SU-DHL-6 (cell line): Measurements from ENCODE around the gene DRD4.

Source experiments
- H2AFZ ChIP-seq: fragments of 200-600 bp; sonication (generic); 2 replicates; pipeline ENCODE4 v1.6.1; 2014; ENCODE audit warnings: low read depth, mild to moderate bottlenecking, moderate library complexity, mixed read lengths, antibody characterized with exemption, low read length; ENCODE audit not compliant: severe bottlenecking
- H3F3A ChIP-seq: fragments of 200-600 bp; shearing (Covaris generic); 2 replicates; pipeline ENCODE4 v1.6.0; 2016; ENCODE audit warnings: antibody characterized with exemption, mild to moderate bottlenecking; ENCODE audit not compliant: insufficient read depth
- H3K27ac ChIP-seq: fragments of 200-600 bp; sonication (generic); 2 replicates; pipeline ENCODE4 v1.5.1; 2016; ENCODE audit warnings: low read depth, mild to moderate bottlenecking, low read length, moderate library complexity, mixed read lengths
- H3K27me3 ChIP-seq: fragments of 200-600 bp; sonication (generic), shearing (Covaris generic); 2 replicates; pipeline ENCODE4 v1.6.0; 2014; ENCODE audit warnings: mild to moderate bottlenecking, low read length
- H3K36me3 ChIP-seq: fragments of 200-600 bp; sonication (generic); 2 replicates; pipeline ENCODE4 v1.6.1; 2014; ENCODE audit warnings: mild to moderate bottlenecking, low read length, mixed read lengths
- H3K4me2 ChIP-seq: fragments of 300-600, 200-600 bp; shearing (Covaris generic), sonication (generic); 2 replicates; pipeline ENCODE4 v1.6.0; 2014; ENCODE audit warnings: low read length, low read depth, mild to moderate bottlenecking; ENCODE audit not compliant: poor library complexity, severe bottlenecking
- H3K4me3 ChIP-seq: fragments of 200-600 bp; sonication (generic); 2 replicates; pipeline ENCODE4 v1.5.1; 2014; ENCODE audit warnings: antibody characterized with exemption, low read length, mild to moderate bottlenecking, mixed read lengths; ENCODE audit not compliant: insufficient read depth, poor library complexity, severe bottlenecking
- H3K79me2 ChIP-seq: fragments of 200-600 bp; sonication (generic); 2 replicates; pipeline ENCODE4 v1.6.1; 2014; ENCODE audit warnings: mild to moderate bottlenecking, low read length, moderate library complexity; ENCODE audit not compliant: insufficient read depth
- H3K9ac ChIP-seq: fragments of 200-600 bp; sonication (generic); 2 replicates; pipeline ENCODE4 v1.7.0; 2014; ENCODE audit warnings: mild to moderate bottlenecking, low read length
- H3K9me2 ChIP-seq: fragments of 200-600 bp; sonication (generic); replicated peaks from 2 replicates; pipeline ENCODE4 v1.6.1; 2014; ENCODE audit warnings: low read length; ENCODE audit not compliant: insufficient read depth
- H3K9me3 ChIP-seq: fragments of 200-600 bp; sonication (generic); 2 replicates; pipeline ENCODE4 v1.6.1; 2014; ENCODE audit warnings: low read length, mixed read lengths; ENCODE audit not compliant: insufficient read depth
- H4K20me1 ChIP-seq: fragments of 200-600 bp; sonication (generic); 2 replicates; pipeline ENCODE4 v1.6.1; 2014; ENCODE audit warnings: low read depth, mild to moderate bottlenecking, antibody characterized with exemption, low read length, moderate library complexity, mixed read lengths
- EZH2phosphoT487 ChIP-seq: fragments of 200-600 bp; sonication (generic), shearing (Covaris generic); conservative IDR thresholded peaks from 2 replicates; pipeline ENCODE4 v1.6.1; 2018; ENCODE audit warnings: mild to moderate bottlenecking, antibody characterized with exemption, low read length, moderate library complexity, mixed read lengths
- TF ChIP-seq, protein P1 (sequence below): fragments of 200-600 bp; sonication (generic); IDR thresholded peaks from one replicate; pipeline ENCODE4 v1.5.1; 2017; ENCODE audit warnings: antibody characterized with exemption, mild to moderate bottlenecking, low read length, moderate library complexity; ENCODE audit not compliant: insufficient read depth, poor library complexity, severe bottlenecking

DRD4 gene

GRCh38 chr11:621838-622237 lies 15.2 kb upstream of the DRD4 start:
- H3F3A ChIP-seq = 0 out of 2 replicates have a peak, but pooled peaks cover 3% of the 10 kb centered on the region
- no peaks in the 10 kb centered on the region for H3K36me3 ChIP-seq
- H3K9ac ChIP-seq = no peak overlapping the region
- H3K4me2 ChIP-seq = no peak overlapping the region
- no peak overlapping the region for H3K4me3 ChIP-seq
- no peaks in the 10 kb centered on the region for H3K79me2 ChIP-seq
- H2AFZ ChIP-seq = no peak overlapping the region
- H3K9me3 ChIP-seq = no peaks in the 10 kb centered on the region
- H3K9me2 ChIP-seq = no peaks in the 10 kb centered on the region
- TF ChIP-seq, protein P1, sequence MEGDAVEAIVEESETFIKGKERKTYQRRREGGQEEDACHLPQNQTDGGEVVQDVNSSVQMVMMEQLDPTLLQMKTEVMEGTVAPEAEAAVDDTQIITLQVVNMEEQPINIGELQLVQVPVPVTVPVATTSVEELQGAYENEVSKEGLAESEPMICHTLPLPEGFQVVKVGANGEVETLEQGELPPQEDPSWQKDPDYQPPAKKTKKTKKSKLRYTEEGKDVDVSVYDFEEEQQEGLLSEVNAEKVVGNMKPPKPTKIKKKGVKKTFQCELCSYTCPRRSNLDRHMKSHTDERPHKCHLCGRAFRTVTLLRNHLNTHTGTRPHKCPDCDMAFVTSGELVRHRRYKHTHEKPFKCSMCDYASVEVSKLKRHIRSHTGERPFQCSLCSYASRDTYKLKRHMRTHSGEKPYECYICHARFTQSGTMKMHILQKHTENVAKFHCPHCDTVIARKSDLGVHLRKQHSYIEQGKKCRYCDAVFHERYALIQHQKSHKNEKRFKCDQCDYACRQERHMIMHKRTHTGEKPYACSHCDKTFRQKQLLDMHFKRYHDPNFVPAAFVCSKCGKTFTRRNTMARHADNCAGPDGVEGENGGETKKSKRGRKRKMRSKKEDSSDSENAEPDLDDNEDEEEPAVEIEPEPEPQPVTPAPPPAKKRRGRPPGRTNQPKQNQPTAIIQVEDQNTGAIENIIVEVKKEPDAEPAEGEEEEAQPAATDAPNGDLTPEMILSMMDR = no peak
- TF ChIP-seq EZH2phosphoT487 = no peak
- H3K27me3 ChIP-seq = no peaks in the 10 kb centered on the region
- no peak overlapping the region for H3K27ac ChIP-seq
- no peaks in the 10 kb centered on the region for H4K20me1 ChIP-seq

DNA sequence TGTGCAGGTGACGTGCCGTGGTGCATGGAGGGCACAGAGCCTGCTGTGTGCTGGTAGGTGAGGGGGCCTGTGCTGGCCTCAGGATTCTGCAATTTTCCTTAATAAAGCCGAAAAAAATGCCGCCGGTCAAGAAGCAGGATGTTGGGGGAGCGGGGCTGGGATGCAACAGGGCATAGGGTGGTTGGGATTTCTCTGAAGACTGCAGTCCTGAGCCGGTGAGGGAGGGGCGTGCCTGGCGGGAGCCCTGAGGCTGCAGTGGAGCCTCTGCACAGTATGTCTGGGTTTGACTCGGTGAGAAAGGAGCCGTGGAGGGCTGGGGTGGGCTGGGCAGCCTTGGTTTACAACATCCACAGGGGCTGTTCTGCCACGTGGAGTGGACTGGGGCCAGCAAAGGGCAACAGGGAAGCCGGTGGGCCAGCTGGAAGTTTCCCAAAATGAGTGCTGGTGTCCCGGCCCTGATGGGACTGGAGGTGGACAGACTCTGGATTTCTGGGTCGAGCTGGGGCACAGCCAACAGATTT lies 13.7 kb upstream of the DRD4 start:
- no peaks in the 10 kb centered on the region for H3K9me3 ChIP-seq
- H3K27me3 ChIP-seq = no peaks in the 10 kb centered on the region
- no peak overlapping the region for H3K4me3 ChIP-seq
- 0 out of 2 replicates have a peak, but pooled peaks cover 6% of the 10 kb centered on the region for H3F3A ChIP-seq
- H2AFZ ChIP-seq = no peak overlapping the region
- no peaks in the 10 kb centered on the region for H4K20me1 ChIP-seq
- H3K9me2 ChIP-seq = no peaks in the 10 kb centered on the region
- H3K36me3 ChIP-seq = no peaks in the 10 kb centered on the region
- H3K9ac ChIP-seq = no peak overlapping the region
- H3K27ac ChIP-seq = no peak overlapping the region
- H3K4me2 ChIP-seq = no peak overlapping the region
- H3K79me2 ChIP-seq = no peaks in the 10 kb centered on the region
- TF ChIP-seq, protein P1 = no peak
- no peak for TF ChIP-seq EZH2phosphoT487

DNA sequence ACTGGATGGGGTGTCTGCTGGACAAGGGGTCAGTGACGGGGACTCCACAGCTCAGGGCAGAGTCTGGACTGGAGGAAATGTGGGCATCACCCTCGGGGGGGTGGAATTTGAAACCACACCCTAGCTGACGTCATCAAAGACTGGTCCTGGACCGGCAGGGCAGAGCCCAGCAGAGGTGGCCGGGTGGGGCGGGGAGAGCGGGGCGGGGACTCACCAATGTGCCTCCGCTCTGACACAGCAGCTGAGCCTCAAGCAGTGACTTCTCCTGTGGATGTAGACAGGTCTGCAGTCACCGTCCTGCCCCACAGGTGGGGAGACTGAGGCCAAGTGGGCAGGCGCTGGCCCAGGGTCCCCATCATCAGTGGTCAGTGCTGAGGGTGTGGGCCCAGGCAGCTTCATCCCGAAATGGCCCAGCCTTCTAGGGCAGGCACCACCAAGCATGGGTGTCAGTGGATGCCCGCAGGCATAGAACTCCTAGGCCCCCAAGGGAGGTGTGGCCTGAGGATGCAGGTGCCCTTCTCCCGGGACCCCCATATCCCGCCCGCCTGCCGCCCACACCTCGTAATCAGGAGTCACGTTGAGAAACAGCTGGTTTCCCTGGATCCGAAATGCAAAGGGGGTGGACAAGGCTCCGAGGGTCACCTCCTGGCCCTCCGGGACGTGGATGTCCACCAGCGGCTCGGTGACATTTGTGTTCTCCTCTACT lies 12.9 kb upstream of the DRD4 start:
- no peak overlapping the region for H2AFZ ChIP-seq
- no peaks in the 10 kb centered on the region for H3K9me3 ChIP-seq
- H3K9me2 ChIP-seq = no peaks in the 10 kb centered on the region
- H4K20me1 ChIP-seq = no peaks in the 10 kb centered on the region
- 0 out of 2 replicates have a peak, but pooled peaks cover 12% of the 10 kb centered on the region for H3F3A ChIP-seq
- H3K4me3 ChIP-seq = no peak overlapping the region
- no peaks in the 10 kb centered on the region for H3K27me3 ChIP-seq
- H3K36me3 ChIP-seq = no peaks in the 10 kb centered on the region
- H3K4me2 ChIP-seq = no peak overlapping the region
- no peak overlapping the region for H3K27ac ChIP-seq
- H3K79me2 ChIP-seq = no peaks in the 10 kb centered on the region
- TF ChIP-seq, protein P1 = no peak
- no peak for TF ChIP-seq EZH2phosphoT487
- H3K9ac ChIP-seq = no peak overlapping the region
